ENCODE measurements around the gene GBA3. TPM values are rescaled to one million over a fixed set of nuclear protein-coding genes. Genes with fewer than 3 reads are reported as not detected.

GBA3 gene
- total and polyA plus RNA-seq, 2 of the 8 experiments (the other 6 are each of a cell fraction or from before 2014, with no cell fraction given): not detected

- Histone ChIP-seq H2BK12ac (ENCODE audit: low read depth, low read length) (no peak overlapping the region), H3K27ac (ENCODE audit: low read depth, low read length) (no peak overlapping the region), H3K4me3 (ENCODE audit: extremely low read depth in 1 of 4, insufficient read depth in 2 of 4, low read depth in 3 of 4, low read length in 4 of 4) (no peak overlapping the region), H4K91ac (replicated peaks; ENCODE audit: insufficient read length, low read length) (no peak overlapping the region), H3K18ac (ENCODE audit: extremely low read depth, low read length) (no peak overlapping the region), H3K4ac (replicated peaks; ENCODE audit: insufficient read length, low read depth, low read length) (no peak overlapping the region), H3K23me2 (ENCODE audit: low read depth, low read length) (no peaks in the 10 kb centered on the region), H3K79me2 (ENCODE audit: control insufficient read depth in 1 of 2, insufficient read depth in 2 of 2, low read length in 2 of 2) (no peaks in the 10 kb centered on the region), H3K56ac (replicated peaks; ENCODE audit: insufficient read length, low read depth, low read length) (no peak overlapping the region), H2BK20ac (ENCODE audit: low read length) (no peak overlapping the region), H2AFZ (ENCODE audit: low read length) (no peak overlapping the region), H4K8ac (ENCODE audit: extremely low read depth, insufficient read depth, low read length) (no peak overlapping the region), H2BK5ac (ENCODE audit: low read depth, low read length) (no peak overlapping the region), H3K27me3 (replicated peaks in 1 of 4; ENCODE audit: control insufficient read depth in 3 of 4, extremely low read depth in 1 of 4, insufficient read depth in 3 of 4, low read length in 3 of 4) (peaks cover 0 to 1% (median 0%) of the 10 kb centered on the region in 4 experiments; a peak in 1 of 7 replicates), H3K36me3 (ENCODE audit: control insufficient read depth in 2 of 4, insufficient read depth in 4 of 4, low read length in 3 of 4) (no peaks in the 10 kb centered on the region), H2BK15ac (ENCODE audit: low read length) (no peak overlapping the region), H3K14ac (ENCODE audit: insufficient read length) (no peak overlapping the region), H2BK120ac (replicated peaks; ENCODE audit: low read depth, low read length) (no peak overlapping the region), H4K5ac (ENCODE audit: insufficient read length, low read depth, low read length) (no peak overlapping the region), H3K23ac (ENCODE audit: insufficient read length) (no peak overlapping the region), H3K9me3 (ENCODE audit: insufficient read depth in 2 of 2, low read depth in 1 of 2, low read length in 1 of 2) (no peaks in the 10 kb centered on the region), H3K4me1 (replicated peaks in 1 of 4; ENCODE audit: control insufficient read depth in 3 of 4, insufficient read depth in 4 of 4, low read length in 3 of 4) (no peaks in the 10 kb centered on the region), H4K20me1 (replicated peaks in 1 of 2; ENCODE audit: control insufficient read depth in 1 of 2, insufficient read depth in 2 of 2, low read length in 2 of 2) (no peaks in the 10 kb centered on the region), H2AK5ac (ENCODE audit: low read depth, low read length) (no peak overlapping the region), H3K4me2 (ENCODE audit: insufficient read depth in 1 of 2, low read depth in 2 of 2, low read length in 2 of 2) (no peak overlapping the region), H3K9ac (replicated peaks in 1 of 4; ENCODE audit: extremely low read depth in 1 of 4, low read depth in 3 of 4, low read length in 3 of 4) (no peak overlapping the region), H3K79me1 (ENCODE audit: low read depth, low read length) (no peaks in the 10 kb centered on the region)
- no peak for DNase-seq (ENCODE audit: low read depth in 1 of 2, low spot score in 2 of 2)
- CTCF ChIA-PET (ENCODE audit: partially characterized antibody): interaction anchor here (0.5 to 2.1 kb wide), 8 partner anchors 9 to 290 kb away, joined by 3 to 9 read pairs (median 4); partner anchors contain the start of gene GBA3
- no peak for FAIRE-seq
- POLR2A ChIA-PET (ENCODE audit: partially characterized antibody): no interaction called here
- TF ChIP-seq KDM4A (IDR thresholded peaks at IDR 0.05; ENCODE audit: low read depth, low read length, severe bottlenecking) (no peak), PHF8 (conservative IDR thresholded peaks at IDR 0.05; ENCODE audit: low read depth, low read length) (no peak), TAF1 (IDR thresholded peaks at IDR 0.05; ENCODE audit: low read depth, low read length) (no peak)
- 88% methylated on average over 3 of the region's 3 CpGs; no CpG with 5 or more reads in 1 of the 2 experiments for WGBS, 2 experiments (ENCODE audit: extremely low coverage in 1 of 2, insufficient coverage in 1 of 2, insufficient read length in 1 of 2, insufficient replicate concordance in 2 of 2, low coverage in 1 of 2, low lambda C conversion rate in 2 of 2, missing lambda C conversion rate in 1 of 2)
These were observed 13.5 kb upstream of the GBA3 start for GRCh38 chr4:22678940-22679854.
